RWPE1 (cell line): Measurements from ENCODE around the gene CBFA2T3.

Experiments
- CTCF ChIA-PET: fragments of 350-600 bp; sonication (Branson Sonifier 250); formaldehyde crosslinking; extraction: SDS; loops from one replicate; lab custom pipeline; 2021; lab: Yijun Ruan, JAX
- POLR2A ChIA-PET: fragments of 400-600 bp; formaldehyde crosslinking; extraction: SDS; loops from one replicate; lab custom pipeline; 2020; ENCODE audit warnings: antibody characterized with exemption; ENCODE audit not compliant: low non-redundant PET; lab: Yijun Ruan, JAX
- DNase-seq: peaks from one replicate; pipeline ENCODE4 v3.0.0; 2012; ENCODE audit warnings: low spot score
- H3K27ac ChIP-seq: fragments of 450-650 bp; 2 replicates; pipeline ENCODE4 v1.5.1; 2017
- CTCF ChIP-seq: fragments of 450-650 bp; conservative IDR thresholded peaks from 2 replicates; pipeline ENCODE4 v1.5.1; 2017; ENCODE audit warnings: low read depth, mild to moderate bottlenecking

Gene CBFA2T3

GRCh38 chr16:88966986-88967829 lies 9.8 kb downstream of the CBFA2T3 start:
- CTCF ChIA-PET, result no interaction called here

GRCh38 chr16:88965826-88966480 lies 11.1 kb downstream of the CBFA2T3 start:
- ChIA-PET CTCF (no interaction called here), POLR2A (no interaction called here)
- DNase-seq, result no peak
- TF ChIP-seq CTCF, result no peak
- H3K27ac ChIP-seq, result no peak overlapping the region

More at GRCh38 chr16:88966986-88967829, 9.8 kb downstream of the CBFA2T3 start:
- TF ChIP-seq CTCF, result no peak
- H3K27ac ChIP-seq, result no peak overlapping the region
- no peak for DNase-seq
- POLR2A ChIA-PET, result no interaction called here

- CTCF ChIA-PET, result no interaction called here
- POLR2A ChIA-PET, result no interaction called here
Observed at GRCh38 chr16:88965411-88965810, 11.6 kb downstream of the CBFA2T3 start.

GRCh38 chr16:88964636-88965035 lies 12.4 kb downstream of the CBFA2T3 start:
- no peak overlapping the region for H3K27ac ChIP-seq
- ChIA-PET POLR2A (no interaction called here), CTCF (no interaction called here)
- no peak for TF ChIP-seq CTCF
- no peak for DNase-seq

More at GRCh38 chr16:88965411-88965810, 11.6 kb downstream of the CBFA2T3 start:
- no peak overlapping the region for H3K27ac ChIP-seq
- DNase-seq, result no peak
- no peak for TF ChIP-seq CTCF

GRCh38 chr16:88963583-88963982 lies 13.4 kb downstream of the CBFA2T3 start:
- no peak overlapping the region for H3K27ac ChIP-seq
- ChIA-PET CTCF (interaction anchor here (0.5 to 0.6 kb wide), 3 partner anchors 10 to 90 kb away, joined by 3 to 4 read pairs (median 3); no protein-coding TSS in a partner anchor), POLR2A (no interaction called here)
- DNase-seq, result peak; percentile 28
- TF ChIP-seq CTCF, result no peak

- CTCF ChIA-PET, result no interaction called here
Observed at GRCh38 chr16:88962478-88963152, 14.4 kb downstream of the CBFA2T3 start.

More at GRCh38 chr16:88962478-88963152, 14.4 kb downstream of the CBFA2T3 start:
- POLR2A ChIA-PET, result no interaction called here
- no peak overlapping the region for H3K27ac ChIP-seq
- DNase-seq, result no peak
- TF ChIP-seq CTCF, result no peak
